Peyer's patch (tissue), 4 donors: Measurements from ENCODE around the gene THOC6.
"Not testable (repeated sequence)": the region's sequence is repeated elsewhere in the genome, so short reads cannot be mapped to it uniquely, and the experiment has no call there.

Source experiments
- CTCF ChIP-seq, 6 experiments: fragments of 450-650 bp in 4 of 6; fragments of 200-600 bp in 2 of 6; sonication (generic) in 1 of 6; IDR thresholded peaks; one replicate each; pipeline ENCODE4 v1.5.1; 2017 to 2019; ENCODE audit warnings: antibody characterized with exemption in 6 of 6, mild to moderate bottlenecking in 3 of 6, moderate library complexity in 1 of 6
- POLR2A ChIP-seq, 2 donors: fragments of 450-650 bp; IDR thresholded peaks; one replicate each; pipeline ENCODE4 v1.5.1; 2017; ENCODE audit warnings: antibody characterized with exemption in 2 of 2, mild to moderate bottlenecking in 2 of 2, moderate library complexity in 2 of 2

GRCh38 chr16:3075946-3076345 is 52.1 kb downstream of the THOC6 start:
- TF ChIP-seq CTCF, POLR2A (IDR thresholded peaks at IDR 0.05): not testable (repeated sequence)
